ENCODE results near the gene DDIT4L.

DNA sequence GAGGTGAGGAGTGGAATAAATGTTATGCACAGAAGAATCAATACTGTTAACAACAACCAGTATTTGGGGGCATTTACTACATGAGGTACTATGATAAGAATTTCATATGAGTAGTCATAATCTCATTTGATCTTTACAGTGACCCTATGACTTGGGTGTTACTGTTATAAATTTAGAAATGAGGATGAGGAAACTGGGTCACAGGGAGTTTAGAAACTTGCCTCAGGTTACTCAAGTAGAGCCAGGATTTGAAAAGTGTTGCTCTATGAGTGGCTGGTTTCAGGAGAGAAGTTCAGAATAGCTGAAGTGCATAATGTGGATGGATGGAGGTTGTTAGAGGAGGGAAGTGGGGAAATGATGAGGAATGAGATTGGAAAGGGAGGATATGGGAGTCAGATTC, 16.6 kb upstream of the DDIT4L start:
- TF ChIP-seq, protein P1, sequence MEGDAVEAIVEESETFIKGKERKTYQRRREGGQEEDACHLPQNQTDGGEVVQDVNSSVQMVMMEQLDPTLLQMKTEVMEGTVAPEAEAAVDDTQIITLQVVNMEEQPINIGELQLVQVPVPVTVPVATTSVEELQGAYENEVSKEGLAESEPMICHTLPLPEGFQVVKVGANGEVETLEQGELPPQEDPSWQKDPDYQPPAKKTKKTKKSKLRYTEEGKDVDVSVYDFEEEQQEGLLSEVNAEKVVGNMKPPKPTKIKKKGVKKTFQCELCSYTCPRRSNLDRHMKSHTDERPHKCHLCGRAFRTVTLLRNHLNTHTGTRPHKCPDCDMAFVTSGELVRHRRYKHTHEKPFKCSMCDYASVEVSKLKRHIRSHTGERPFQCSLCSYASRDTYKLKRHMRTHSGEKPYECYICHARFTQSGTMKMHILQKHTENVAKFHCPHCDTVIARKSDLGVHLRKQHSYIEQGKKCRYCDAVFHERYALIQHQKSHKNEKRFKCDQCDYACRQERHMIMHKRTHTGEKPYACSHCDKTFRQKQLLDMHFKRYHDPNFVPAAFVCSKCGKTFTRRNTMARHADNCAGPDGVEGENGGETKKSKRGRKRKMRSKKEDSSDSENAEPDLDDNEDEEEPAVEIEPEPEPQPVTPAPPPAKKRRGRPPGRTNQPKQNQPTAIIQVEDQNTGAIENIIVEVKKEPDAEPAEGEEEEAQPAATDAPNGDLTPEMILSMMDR (IDR thresholded peaks at IDR 0.05), result no peak
- no peak for TF ChIP-seq POLR2A (IDR thresholded peaks at IDR 0.05)
